Suprapubic skin (tissue), 4 donors: ENCODE results near the gene SH3BP2. TPM values are rescaled to one million over a fixed set of nuclear protein-coding genes. Genes with fewer than 3 reads are reported as not detected.
A peak's percentile ranks its signal among the peaks of the same experiment; 100 is the strongest.

ENCODE experiments used
- DNase-seq, 2 donors: peaks; one replicate each; pipeline ENCODE4 v3.0.0-alpha.2; 2019; ENCODE audit warnings: low spot score in 2 of 2
- H3K27ac ChIP-seq: fragments of 200-600 bp; sonication (generic); one replicate; pipeline ENCODE4 v1.5.1; 2019
- H3K27me3 ChIP-seq: fragments of 200-600 bp; sonication (generic); one replicate; pipeline ENCODE4 v1.5.1; 2019
- H3K36me3 ChIP-seq: fragments of 200-600 bp; sonication (generic); one replicate; pipeline ENCODE4 v1.5.1; 2019
- H3K4me1 ChIP-seq: fragments of 200-600 bp; sonication (generic); one replicate; pipeline ENCODE4 v1.5.1; 2019
- H3K4me3 ChIP-seq: fragments of 200-600 bp; sonication (generic); one replicate; pipeline ENCODE4 v1.5.1; 2019; ENCODE audit warnings: mild to moderate bottlenecking
- H3K9me3 ChIP-seq: fragments of 200-600 bp; sonication (generic); one replicate; pipeline ENCODE4 v1.5.1; 2019
- EP300 ChIP-seq: sonication (generic); formaldehyde crosslinking; IDR thresholded peaks from one replicate; pipeline ENCODE4 v1.6.1; 2017; ENCODE audit warnings: antibody characterized with exemption
- POLR2A ChIP-seq, 2 donors: fragments of 450-650 bp; IDR thresholded peaks; one replicate each; pipeline ENCODE4 v1.6.1; 2017; ENCODE audit warnings: antibody characterized with exemption in 2 of 2, mild to moderate bottlenecking in 2 of 2, moderate library complexity in 2 of 2
- POLR2AphosphoS5 ChIP-seq, 3 donors: sonication (generic); formaldehyde crosslinking; IDR thresholded peaks; one replicate each; pipeline ENCODE4 v1.6.1; 2017; ENCODE audit warnings: antibody characterized with exemption in 3 of 3
- WGBS: methylation state at CpG from one replicate; pipeline ENCODE4 v1.1.5; 2018; 5-methylcytosine and 5-hydroxymethylcytosine counted together
- total RNA-seq, 4 donors: library from RNA; depleted of rRNA; stranded (reverse); fragments of >200 nt; gene quantifications; one replicate each; pipeline ENCODE4 v1.1.0, GENCODE V29; 2016
- TF ChIP-seq, protein P1 (sequence below), 2 donors: fragments of 200-600 bp in 1 of 2; fragments of 450-650 bp in 1 of 2; sonication (generic) in 1 of 2; IDR thresholded peaks; one replicate each; pipeline ENCODE4 v1.5.1; 2016 to 2019; ENCODE audit warnings: antibody characterized with exemption in 2 of 2, mild to moderate bottlenecking in 1 of 2, moderate library complexity in 1 of 2

The SH3BP2 gene
- total RNA-seq, 4 donors from 2014 or later, result 116 to 709 (median 162) TPM

DNA sequence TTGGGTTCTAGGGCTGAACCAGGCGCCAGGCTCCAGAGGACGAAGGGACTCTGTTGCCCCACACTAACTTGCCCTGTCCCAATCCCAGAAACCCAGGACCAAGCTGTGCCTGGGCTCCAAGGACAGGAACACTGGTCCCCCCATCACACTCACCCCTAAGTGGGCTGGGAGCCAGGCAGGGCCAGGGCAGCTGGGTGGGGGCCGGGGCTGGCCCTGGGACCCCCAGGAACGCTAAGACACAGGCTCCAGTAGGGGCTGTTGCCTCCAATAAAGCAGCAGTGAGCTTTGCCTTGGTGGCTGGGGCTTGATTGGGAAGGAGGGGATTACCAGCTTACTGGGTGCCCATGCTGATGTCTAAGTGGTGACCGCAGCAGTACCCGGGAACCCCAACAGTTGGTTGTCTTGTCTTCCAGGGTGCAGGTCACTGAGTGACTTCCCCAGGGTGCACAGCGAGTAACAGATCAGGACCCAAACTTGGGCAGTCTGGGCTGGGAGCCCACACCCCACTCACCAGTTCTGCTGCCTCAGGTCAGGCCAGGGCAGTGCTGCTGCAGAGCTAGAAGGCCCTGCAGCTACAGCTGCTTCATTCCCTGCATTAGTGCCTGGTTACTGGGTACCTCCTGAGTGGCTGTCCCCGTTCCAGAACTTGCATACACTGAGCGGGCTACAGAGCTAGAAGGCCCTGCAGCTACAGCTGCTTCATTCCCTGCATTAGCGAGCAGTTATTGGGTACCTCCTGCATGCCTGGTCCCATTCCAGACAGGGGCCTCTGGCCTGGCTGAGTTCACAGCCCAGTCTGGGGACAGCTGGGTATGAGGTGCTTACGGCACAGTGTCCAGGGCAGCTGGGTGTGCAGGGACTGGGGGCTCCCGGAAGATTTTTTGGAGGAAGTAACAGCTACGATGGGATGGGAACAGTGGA is 41.4 kb downstream of the SH3BP2 start:
- TF ChIP-seq, protein P1, sequence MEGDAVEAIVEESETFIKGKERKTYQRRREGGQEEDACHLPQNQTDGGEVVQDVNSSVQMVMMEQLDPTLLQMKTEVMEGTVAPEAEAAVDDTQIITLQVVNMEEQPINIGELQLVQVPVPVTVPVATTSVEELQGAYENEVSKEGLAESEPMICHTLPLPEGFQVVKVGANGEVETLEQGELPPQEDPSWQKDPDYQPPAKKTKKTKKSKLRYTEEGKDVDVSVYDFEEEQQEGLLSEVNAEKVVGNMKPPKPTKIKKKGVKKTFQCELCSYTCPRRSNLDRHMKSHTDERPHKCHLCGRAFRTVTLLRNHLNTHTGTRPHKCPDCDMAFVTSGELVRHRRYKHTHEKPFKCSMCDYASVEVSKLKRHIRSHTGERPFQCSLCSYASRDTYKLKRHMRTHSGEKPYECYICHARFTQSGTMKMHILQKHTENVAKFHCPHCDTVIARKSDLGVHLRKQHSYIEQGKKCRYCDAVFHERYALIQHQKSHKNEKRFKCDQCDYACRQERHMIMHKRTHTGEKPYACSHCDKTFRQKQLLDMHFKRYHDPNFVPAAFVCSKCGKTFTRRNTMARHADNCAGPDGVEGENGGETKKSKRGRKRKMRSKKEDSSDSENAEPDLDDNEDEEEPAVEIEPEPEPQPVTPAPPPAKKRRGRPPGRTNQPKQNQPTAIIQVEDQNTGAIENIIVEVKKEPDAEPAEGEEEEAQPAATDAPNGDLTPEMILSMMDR (IDR thresholded peaks at IDR 0.05), result no peak
- TF ChIP-seq POLR2AphosphoS5 (IDR thresholded peaks at IDR 0.05) (no peak), POLR2A (IDR thresholded peaks at IDR 0.05) (no peak), EP300 (no peak)
- no peaks in the 10 kb centered on the region for H3K27me3 ChIP-seq
- no peak for DNase-seq
- peaks cover 70% of the 10 kb centered on the region for H3K36me3 ChIP-seq
- H3K4me3 ChIP-seq, result no peak overlapping the region
- no peak overlapping the region for H3K27ac ChIP-seq
- no peaks in the 10 kb centered on the region for H3K9me3 ChIP-seq
- peaks cover 24% of the 10 kb centered on the region for H3K4me1 ChIP-seq
- 81% methylated on average over 8 of the region's 13 CpGs for WGBS

DNA sequence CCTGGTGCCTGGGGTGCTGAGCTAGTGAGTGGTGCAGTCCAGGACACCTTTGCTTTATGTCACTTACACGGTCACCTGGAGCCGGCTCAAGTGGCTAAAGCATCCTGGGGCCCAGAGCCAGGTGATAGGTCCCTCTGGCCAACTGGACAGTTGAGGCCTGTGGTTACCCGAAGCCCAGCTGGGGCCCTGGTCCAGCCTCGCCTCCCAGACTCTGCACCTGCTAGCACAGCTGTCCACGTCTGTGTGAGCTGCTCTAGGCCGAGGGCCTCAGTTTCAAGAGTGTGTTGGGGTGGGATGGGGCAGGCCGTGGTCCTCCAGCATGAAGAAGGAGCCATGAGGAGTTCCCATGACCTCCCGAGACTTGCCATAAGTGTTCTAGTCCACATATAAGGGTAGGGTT is 43.1 kb downstream of the SH3BP2 start:
- TF ChIP-seq POLR2A (IDR thresholded peaks at IDR 0.05) (no peak), EP300 (no peak), POLR2AphosphoS5 (IDR thresholded peaks at IDR 0.05) (no peak)
- TF ChIP-seq, protein P1 (IDR thresholded peaks at IDR 0.05), result no peak
- H3K27me3 ChIP-seq, result no peaks in the 10 kb centered on the region
- peaks cover 24% of the 10 kb centered on the region for H3K4me1 ChIP-seq
- DNase-seq, result no peak
- no peak overlapping the region for H3K27ac ChIP-seq
- H3K9me3 ChIP-seq, result no peaks in the 10 kb centered on the region
- WGBS, result 94% methylated on average over 7 of the region's 8 CpGs
- H3K4me3 ChIP-seq, result no peak overlapping the region
- H3K36me3 ChIP-seq, result peaks cover 52% of the 10 kb centered on the region

DNA sequence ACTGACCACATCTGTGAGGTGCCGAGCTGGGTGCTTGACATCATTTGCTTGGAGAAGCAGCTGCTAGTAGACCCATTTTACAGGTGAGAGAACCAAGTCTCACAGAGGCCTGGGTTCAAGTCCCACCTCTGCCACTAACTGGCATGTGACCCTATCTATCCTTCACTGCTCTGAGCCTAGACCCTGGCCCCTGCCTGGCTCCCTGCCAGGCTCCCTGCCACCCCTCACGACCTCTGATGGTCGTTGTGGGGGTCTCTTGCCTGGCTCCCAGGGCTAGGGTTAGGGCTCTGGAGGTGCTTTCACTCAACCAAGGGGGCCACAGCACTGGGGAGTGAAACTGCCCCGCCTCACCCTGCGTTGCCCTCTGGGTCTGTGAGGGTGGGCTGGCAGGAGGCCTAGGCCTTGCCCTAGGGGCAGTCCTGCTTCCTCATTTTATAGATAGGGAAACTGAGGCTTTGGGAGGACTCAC is 43.5 kb downstream of the SH3BP2 start:
- no peak overlapping the region for H3K4me3 ChIP-seq
- H3K9me3 ChIP-seq, result no peaks in the 10 kb centered on the region
- no peak overlapping the region for H3K27ac ChIP-seq
- H3K27me3 ChIP-seq, result no peaks in the 10 kb centered on the region
- no peak for DNase-seq
- TF ChIP-seq POLR2A (IDR thresholded peaks at IDR 0.05), result no peak
- TF ChIP-seq, protein P1 (IDR thresholded peaks at IDR 0.05), result no peak
- TF ChIP-seq POLR2AphosphoS5 (IDR thresholded peaks at IDR 0.05), result no peak
- no peak for TF ChIP-seq EP300
- WGBS, result 100% methylated on average over 4 of the region's 5 CpGs
- H3K4me1 ChIP-seq, result peaks cover 24% of the 10 kb centered on the region
- H3K36me3 ChIP-seq, result peaks cover 48% of the 10 kb centered on the region

DNA sequence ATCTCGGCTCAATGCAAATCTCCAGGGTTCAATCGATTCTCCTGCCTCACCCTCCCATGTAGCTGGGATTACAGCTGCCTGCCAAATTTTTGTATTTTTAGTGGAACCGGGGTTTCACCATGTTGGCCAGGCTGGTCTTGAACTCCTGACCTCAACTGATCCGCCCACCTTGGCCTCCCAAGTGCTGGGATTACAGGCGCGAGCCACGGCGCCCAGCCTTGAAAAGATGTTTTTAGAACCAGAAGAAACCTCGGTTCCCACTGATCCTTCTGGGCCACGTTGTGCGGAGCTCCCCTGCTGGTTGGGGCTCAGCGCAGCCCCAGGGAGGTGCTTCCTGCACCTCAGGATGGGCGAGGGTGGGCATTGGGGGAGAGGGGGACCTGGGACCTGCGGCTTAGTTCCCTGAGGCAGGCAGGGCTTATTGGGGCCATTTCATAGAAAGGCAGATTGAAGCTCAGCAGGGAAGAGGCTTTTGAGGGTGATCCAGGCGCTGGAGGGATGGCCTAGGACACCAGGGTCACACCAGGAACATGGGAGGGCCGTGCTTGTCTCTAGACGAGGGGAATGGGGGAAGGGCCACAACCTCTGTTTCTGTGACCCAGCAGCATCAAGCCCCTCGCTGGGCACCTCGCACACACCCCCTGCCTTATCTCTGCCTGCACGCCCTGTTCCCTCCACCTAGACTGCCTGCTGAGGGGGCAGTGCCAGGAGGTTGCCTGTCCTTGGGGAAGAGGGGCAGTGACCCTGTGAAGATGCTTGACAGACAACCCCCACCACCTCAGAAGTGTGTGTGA is 44.4 kb downstream of the SH3BP2 start:
- H3K4me1 ChIP-seq, result peaks cover 24% of the 10 kb centered on the region
- H3K36me3 ChIP-seq, result peaks cover 39% of the 10 kb centered on the region
- peak overlapping the region; percentile 19 for H3K27ac ChIP-seq
- no peaks in the 10 kb centered on the region for H3K27me3 ChIP-seq
- 69% methylated on average over 10 of the region's 20 CpGs for whole genome bisulfite sequencing
- TF ChIP-seq, protein P1 (IDR thresholded peaks at IDR 0.05), result no peak
- no peak for TF ChIP-seq POLR2AphosphoS5 (IDR thresholded peaks at IDR 0.05)
- TF ChIP-seq POLR2A (IDR thresholded peaks at IDR 0.05), result no peak
- no peak for TF ChIP-seq EP300
- H3K9me3 ChIP-seq, result no peaks in the 10 kb centered on the region
- no peak for DNase-seq
- H3K4me3 ChIP-seq, result peak overlapping the region; percentile 24
